OCI-LY3 (cell line): ENCODE measurements around the gene OAF.

Experiments used
- EZH2phosphoT487 ChIP-seq: fragments of 200-600 bp; shearing (Covaris generic); IDR thresholded peaks from 2 replicates; pipeline ENCODE4 v1.6.1; 2018; ENCODE audit warnings: antibody characterized with exemption, mixed run types, low read depth
- TF ChIP-seq, protein P1 (sequence below): fragments of 200-600, 300-600 bp; sonication (generic); IDR thresholded peaks from 2 replicates; pipeline ENCODE4 v1.5.1; 2014; ENCODE audit warnings: antibody characterized with exemption, low read length, low read depth

DNA sequence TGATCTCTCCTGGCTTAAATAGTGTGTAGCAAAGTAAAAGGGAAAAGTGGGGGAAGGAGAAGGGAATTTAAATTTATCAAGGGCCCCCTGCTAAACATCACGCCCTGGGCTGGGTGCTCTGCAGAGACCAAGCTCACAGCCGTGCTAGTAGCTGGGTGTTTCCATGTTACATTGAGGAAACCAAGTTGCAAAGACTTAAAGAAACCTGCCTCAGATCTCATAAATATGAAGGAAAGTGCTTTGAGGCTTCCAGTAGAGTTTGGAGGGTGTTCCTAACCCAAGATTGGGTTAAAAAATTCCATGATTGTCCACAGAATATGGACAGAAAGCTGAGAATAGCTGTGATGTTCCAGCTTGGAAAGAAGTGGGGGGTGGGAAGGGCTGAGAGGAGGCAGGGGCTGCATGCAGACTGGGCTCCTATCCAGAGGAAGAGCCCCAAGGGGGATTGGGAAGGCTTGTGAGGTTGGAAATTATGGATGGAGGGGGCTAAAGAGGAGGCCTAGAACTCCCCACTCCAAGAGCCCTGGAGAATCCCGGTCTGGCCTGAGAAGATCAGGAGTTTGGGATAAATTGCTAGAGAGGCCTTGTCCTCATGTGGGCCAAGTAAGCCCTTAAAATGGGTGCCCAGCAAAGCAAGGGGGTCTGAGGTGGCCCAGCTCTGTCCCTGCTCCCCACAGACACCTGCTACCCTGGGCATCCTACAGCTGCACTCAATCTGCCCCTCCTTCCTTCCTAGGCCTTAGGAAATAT is 25.0 kb upstream of the OAF start:
- TF ChIP-seq, protein P1, sequence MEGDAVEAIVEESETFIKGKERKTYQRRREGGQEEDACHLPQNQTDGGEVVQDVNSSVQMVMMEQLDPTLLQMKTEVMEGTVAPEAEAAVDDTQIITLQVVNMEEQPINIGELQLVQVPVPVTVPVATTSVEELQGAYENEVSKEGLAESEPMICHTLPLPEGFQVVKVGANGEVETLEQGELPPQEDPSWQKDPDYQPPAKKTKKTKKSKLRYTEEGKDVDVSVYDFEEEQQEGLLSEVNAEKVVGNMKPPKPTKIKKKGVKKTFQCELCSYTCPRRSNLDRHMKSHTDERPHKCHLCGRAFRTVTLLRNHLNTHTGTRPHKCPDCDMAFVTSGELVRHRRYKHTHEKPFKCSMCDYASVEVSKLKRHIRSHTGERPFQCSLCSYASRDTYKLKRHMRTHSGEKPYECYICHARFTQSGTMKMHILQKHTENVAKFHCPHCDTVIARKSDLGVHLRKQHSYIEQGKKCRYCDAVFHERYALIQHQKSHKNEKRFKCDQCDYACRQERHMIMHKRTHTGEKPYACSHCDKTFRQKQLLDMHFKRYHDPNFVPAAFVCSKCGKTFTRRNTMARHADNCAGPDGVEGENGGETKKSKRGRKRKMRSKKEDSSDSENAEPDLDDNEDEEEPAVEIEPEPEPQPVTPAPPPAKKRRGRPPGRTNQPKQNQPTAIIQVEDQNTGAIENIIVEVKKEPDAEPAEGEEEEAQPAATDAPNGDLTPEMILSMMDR: no peak
- no peak for TF ChIP-seq EZH2phosphoT487
